MM.1S (cell line): Measurements from ENCODE around the gene PNPLA7.

Experiments used
- EZH2 ChIP-seq: fragments of 300-600 bp; sonication (generic); optimal IDR thresholded peaks from 2 replicates; pipeline ENCODE3; 2017; ENCODE audit warnings: low read depth, mild to moderate bottlenecking, antibody characterized with exemption, low read length, mixed read lengths
- EZH2phosphoT487 ChIP-seq: fragments of 300-600 bp; sonication (generic); IDR thresholded peaks from 2 replicates; pipeline ENCODE4 v1.6.1; 2018; ENCODE audit warnings: antibody characterized with exemption, low read length
- TF ChIP-seq, protein P1 (sequence below): fragments of 300-600 bp; sonication (generic); IDR thresholded peaks from 2 replicates; pipeline ENCODE4 v1.5.1; 2016; ENCODE audit warnings: antibody characterized with exemption, low read length, mixed read lengths

DNA sequence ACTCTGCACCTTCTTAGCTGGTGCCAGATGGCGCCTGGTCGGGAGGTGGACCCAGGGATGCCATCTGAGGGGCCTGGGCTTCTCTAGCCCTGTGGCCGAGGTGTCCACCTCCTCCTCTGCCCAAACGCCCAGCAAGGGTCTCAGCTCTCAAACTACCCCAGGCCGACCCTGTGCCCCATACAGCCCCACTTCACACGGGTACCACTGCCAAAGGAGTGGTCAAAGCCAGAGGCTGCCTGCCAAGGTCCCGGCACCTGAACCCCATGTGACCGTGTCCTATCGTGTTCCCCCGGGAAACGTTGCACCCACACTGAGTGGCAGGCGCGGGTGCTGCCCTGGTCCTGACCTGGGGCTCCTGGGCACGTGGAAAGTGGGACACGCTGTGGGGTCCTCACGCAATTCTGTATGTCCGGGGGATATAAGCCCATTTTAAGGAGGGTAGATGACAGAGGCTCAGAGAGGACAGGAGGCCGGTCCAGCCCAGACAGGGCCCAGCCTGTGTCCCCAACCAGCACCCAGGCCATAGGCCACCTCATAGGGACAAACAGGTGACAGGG, 111.0 kb downstream of the PNPLA7 start:
- TF ChIP-seq, protein P1, sequence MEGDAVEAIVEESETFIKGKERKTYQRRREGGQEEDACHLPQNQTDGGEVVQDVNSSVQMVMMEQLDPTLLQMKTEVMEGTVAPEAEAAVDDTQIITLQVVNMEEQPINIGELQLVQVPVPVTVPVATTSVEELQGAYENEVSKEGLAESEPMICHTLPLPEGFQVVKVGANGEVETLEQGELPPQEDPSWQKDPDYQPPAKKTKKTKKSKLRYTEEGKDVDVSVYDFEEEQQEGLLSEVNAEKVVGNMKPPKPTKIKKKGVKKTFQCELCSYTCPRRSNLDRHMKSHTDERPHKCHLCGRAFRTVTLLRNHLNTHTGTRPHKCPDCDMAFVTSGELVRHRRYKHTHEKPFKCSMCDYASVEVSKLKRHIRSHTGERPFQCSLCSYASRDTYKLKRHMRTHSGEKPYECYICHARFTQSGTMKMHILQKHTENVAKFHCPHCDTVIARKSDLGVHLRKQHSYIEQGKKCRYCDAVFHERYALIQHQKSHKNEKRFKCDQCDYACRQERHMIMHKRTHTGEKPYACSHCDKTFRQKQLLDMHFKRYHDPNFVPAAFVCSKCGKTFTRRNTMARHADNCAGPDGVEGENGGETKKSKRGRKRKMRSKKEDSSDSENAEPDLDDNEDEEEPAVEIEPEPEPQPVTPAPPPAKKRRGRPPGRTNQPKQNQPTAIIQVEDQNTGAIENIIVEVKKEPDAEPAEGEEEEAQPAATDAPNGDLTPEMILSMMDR, result no peak
- TF ChIP-seq EZH2phosphoT487, result no peak
- TF ChIP-seq EZH2, result no peak
